Keratinocyte (primary cell): ENCODE data around the gene BARX2. TPM values are rescaled to one million over a fixed set of nuclear protein-coding genes. Genes with fewer than 3 reads are reported as not detected.

Source experiments
- DNase-seq: peaks from one replicate; pipeline ENCODE4 v3.0.0-alpha.2; 2011; ENCODE audit warnings: low read depth, missing footprints, low spot score
- FAIRE-seq: peaks from 2 replicates; lab custom pipeline; 2011; peaks lifted over from hg19 to GRCh38; lab: Jason Lieb, UNC
- H2AFZ ChIP-seq: 2 replicates; pipeline ENCODE4 v1.6.0; 2012; ENCODE audit warnings: low read length, control low read depth, inconsistent platforms; ENCODE audit not compliant: control insufficient read depth
- H3K27ac ChIP-seq: 2 replicates; pipeline ENCODE4 v1.5.1; 2011; ENCODE audit warnings: low read length; ENCODE audit not compliant: control insufficient read depth, insufficient read depth
- H3K27me3 ChIP-seq: 3 replicates; pipeline ENCODE4 v1.6.0; 2011; ENCODE audit warnings: low read length; ENCODE audit not compliant: control insufficient read depth, insufficient read depth; ENCODE audit errors: extremely low read depth
- H3K36me3 ChIP-seq, 2 experiments: 2 replicates in 1 of 2; 3 replicates in 1 of 2; pipeline ENCODE4 v1.5.1; 2011; ENCODE audit warnings: low read length in 2 of 2, mild to moderate bottlenecking in 1 of 2; ENCODE audit not compliant: control insufficient read depth in 2 of 2, insufficient read depth in 2 of 2; ENCODE audit errors: extremely low read depth in 1 of 2
- H3K4me1 ChIP-seq: 3 replicates; pipeline ENCODE4 v1.5.1; 2011; ENCODE audit warnings: low read length; ENCODE audit not compliant: control insufficient read depth, insufficient read depth; ENCODE audit errors: extremely low read depth
- H3K4me2 ChIP-seq: 3 replicates; pipeline ENCODE4 v1.6.0; 2011; ENCODE audit warnings: low read depth, low read length; ENCODE audit not compliant: control insufficient read depth, insufficient read depth; ENCODE audit errors: extremely low read depth
- H3K4me3 ChIP-seq, 3 experiments: fragments of 200-600 bp in 1 of 3; sonication (generic) in 1 of 3; 2 replicates in 2 of 3; 3 replicates in 1 of 3; pipeline ENCODE4 v1.5.1; 2011 to 2016; ENCODE audit warnings: low read length in 3 of 3, mild to moderate bottlenecking in 3 of 3, control low read depth in 2 of 3, inconsistent platforms in 1 of 3, low read depth in 1 of 3, mixed read lengths in 1 of 3, mixed run types in 1 of 3, moderate library complexity in 1 of 3; ENCODE audit not compliant: control insufficient read depth in 2 of 3, insufficient read depth in 2 of 3; ENCODE audit errors: extremely low read depth in 1 of 3
- H3K79me2 ChIP-seq: 2 replicates; pipeline ENCODE4 v1.6.0; 2012; ENCODE audit warnings: low read length; ENCODE audit not compliant: control insufficient read depth, insufficient read depth
- H3K9ac ChIP-seq: 3 replicates; pipeline ENCODE4 v1.6.0; 2011; ENCODE audit warnings: low read length; ENCODE audit not compliant: control insufficient read depth, insufficient read depth; ENCODE audit errors: extremely low read depth
- H3K9me1 ChIP-seq: 3 replicates; pipeline ENCODE4 v1.6.0; 2011; ENCODE audit warnings: low read length; ENCODE audit not compliant: control insufficient read depth, insufficient read depth; ENCODE audit errors: extremely low read depth
- H3K9me3 ChIP-seq: 2 replicates; pipeline ENCODE4 v1.5.1; 2012; ENCODE audit warnings: low read depth, low read length; ENCODE audit not compliant: control insufficient read depth
- H4K20me1 ChIP-seq: 3 replicates; pipeline ENCODE4 v1.6.0; 2011; ENCODE audit warnings: low read length; ENCODE audit not compliant: control insufficient read depth, insufficient read depth; ENCODE audit errors: extremely low read depth
- EZH2 ChIP-seq: IDR thresholded peaks from one replicate; pipeline ENCODE4 v1.6.1; 2012; ENCODE audit warnings: inconsistent platforms, mild to moderate bottlenecking, low read length, moderate library complexity
- dilution Hi-C: fragments of 300-500 bp; cut with MboI; formaldehyde crosslinking; loops from one replicate; pipeline ENCODE4 v1.7.0; 2020; ENCODE audit warnings: low sequenced_read_pairs; ENCODE audit not compliant: extremely low pct_ligation_motif_present
- polyA plus RNA-seq, 5 experiments: library from polyadenylated mRNA; depleted of rRNA in 3 of 5; stranded (reverse) in 3 of 5; stranded (forward) in 1 of 5; unstranded in 1 of 5; fragments of >200 nt; gene quantifications; 1 replicate in 1 of 5; 2 replicates in 3 of 5; 3 replicates in 1 of 5; pipeline versions ENCODE4 v1.2.1 to v1.2.3, GENCODE V29; 2011 to 2012; ENCODE audit warnings: missing spikeins in 2 of 5, low read depth in 1 of 5, low replicate concordance in 1 of 5
- TF ChIP-seq, protein P1 (sequence below), 3 experiments: IDR thresholded peaks in 1 of 3; conservative IDR thresholded peaks in 1 of 3; optimal IDR thresholded peaks in 1 of 3; 2 replicates in 2 of 3; 3 replicates in 1 of 3; pipeline versions ENCODE3 to v1.5.1; 2011; ENCODE audit warnings: low read length in 3 of 3, mild to moderate bottlenecking in 3 of 3, moderate library complexity in 2 of 3, control low read depth in 1 of 3, inconsistent platforms in 1 of 3; ENCODE audit not compliant: insufficient read depth in 2 of 3; ENCODE audit errors: extremely low read depth in 1 of 3

The BARX2 gene
- polyA plus RNA-seq, 1 donor (not counting 4 experiments of a cell fraction or from before 2014, with no cell fraction given) = 0.87 TPM

DNA sequence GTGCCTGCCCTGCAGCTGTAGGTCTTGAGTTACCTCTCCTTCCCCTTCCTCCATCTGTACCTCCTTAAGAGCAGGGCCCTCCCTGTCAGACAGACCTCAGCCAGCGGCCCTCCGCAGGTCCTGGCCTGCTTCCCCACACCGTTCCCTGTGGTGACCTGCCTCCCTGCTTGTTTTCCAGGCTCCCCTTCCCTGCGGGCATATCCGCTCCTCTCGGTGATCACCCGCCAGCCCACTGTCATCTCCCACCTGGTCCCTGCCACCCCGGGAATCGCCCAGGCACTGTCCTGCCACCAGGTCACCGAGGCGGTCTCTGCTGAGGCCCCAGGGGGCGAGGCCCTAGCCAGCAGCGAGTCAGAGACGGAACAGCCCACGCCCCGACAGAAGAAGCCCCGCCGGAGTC is 60.9 kb downstream of the BARX2 start:
- Histone ChIP-seq H3K79me2 (no peaks in the 10 kb centered on the region), H4K20me1 (no peaks in the 10 kb centered on the region), H3K4me3 (no peak overlapping the region), H3K27ac (no peak overlapping the region), H2AFZ (no peak overlapping the region), H3K27me3 (no peaks in the 10 kb centered on the region), H3K4me2 (no peak overlapping the region), H3K9me3 (no peaks in the 10 kb centered on the region), H3K4me1 (peaks cover 24% of the 10 kb centered on the region), H3K9me1 (no peaks in the 10 kb centered on the region), H3K9ac (no peak overlapping the region), H3K36me3 (no peaks in the 10 kb centered on the region)
- FAIRE-seq = no peak
- TF ChIP-seq, protein P1, sequence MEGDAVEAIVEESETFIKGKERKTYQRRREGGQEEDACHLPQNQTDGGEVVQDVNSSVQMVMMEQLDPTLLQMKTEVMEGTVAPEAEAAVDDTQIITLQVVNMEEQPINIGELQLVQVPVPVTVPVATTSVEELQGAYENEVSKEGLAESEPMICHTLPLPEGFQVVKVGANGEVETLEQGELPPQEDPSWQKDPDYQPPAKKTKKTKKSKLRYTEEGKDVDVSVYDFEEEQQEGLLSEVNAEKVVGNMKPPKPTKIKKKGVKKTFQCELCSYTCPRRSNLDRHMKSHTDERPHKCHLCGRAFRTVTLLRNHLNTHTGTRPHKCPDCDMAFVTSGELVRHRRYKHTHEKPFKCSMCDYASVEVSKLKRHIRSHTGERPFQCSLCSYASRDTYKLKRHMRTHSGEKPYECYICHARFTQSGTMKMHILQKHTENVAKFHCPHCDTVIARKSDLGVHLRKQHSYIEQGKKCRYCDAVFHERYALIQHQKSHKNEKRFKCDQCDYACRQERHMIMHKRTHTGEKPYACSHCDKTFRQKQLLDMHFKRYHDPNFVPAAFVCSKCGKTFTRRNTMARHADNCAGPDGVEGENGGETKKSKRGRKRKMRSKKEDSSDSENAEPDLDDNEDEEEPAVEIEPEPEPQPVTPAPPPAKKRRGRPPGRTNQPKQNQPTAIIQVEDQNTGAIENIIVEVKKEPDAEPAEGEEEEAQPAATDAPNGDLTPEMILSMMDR (optimal IDR thresholded peaks at IDR 0.05 in 1 of 3, IDR thresholded peaks at IDR 0.05 in 1 of 3, conservative IDR thresholded peaks at IDR 0.05 in 1 of 3; ENCODE audit: extremely low read depth in 1 of 3, insufficient read depth in 2 of 3, low read length in 3 of 3) = no peak
- no peak for TF ChIP-seq EZH2
- dilution Hi-C loops = no loop called here
- no peak for DNase-seq

DNA sequence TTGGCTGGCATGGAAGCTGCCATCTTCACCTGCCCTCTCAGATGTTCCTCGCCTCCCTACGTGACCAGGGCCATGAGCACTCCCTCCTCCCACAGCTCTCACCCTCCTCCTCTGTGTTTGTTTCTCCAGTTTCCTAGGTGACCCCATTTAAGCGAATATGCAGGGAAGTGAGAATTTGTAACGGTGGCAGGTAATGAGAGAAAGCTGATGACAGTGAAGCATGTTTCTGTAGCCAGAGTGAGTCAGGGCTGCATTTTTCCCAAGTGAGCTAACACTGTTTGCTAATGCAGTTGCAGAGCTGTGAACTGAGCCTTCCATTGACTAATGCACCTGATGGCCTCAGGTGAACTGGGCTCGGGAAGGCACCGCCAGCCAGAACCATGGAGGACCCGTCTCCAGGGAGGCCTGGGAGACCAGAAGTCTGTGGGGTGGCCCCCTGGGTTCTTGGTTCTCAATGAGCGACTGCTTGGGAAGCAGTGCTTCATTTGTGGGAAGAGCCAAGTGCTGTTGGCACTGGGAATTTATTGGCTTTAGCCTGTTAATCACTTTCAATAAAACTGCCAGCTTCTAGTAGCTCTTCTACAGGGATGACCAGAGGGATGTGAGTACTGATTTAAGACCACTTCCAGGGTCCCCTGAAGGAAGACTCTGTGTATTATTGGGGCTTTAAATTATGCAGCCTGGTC is 64.5 kb downstream of the BARX2 start:
- Histone ChIP-seq H3K27me3 (no peaks in the 10 kb centered on the region), H3K9me3 (no peaks in the 10 kb centered on the region), H3K4me3 (peak overlapping the region in 1 of 3 experiments; percentile 4), H4K20me1 (no peaks in the 10 kb centered on the region), H3K36me3 (no peaks in the 10 kb centered on the region), H2AFZ (no peak overlapping the region), H3K4me1 (peaks cover 23% of the 10 kb centered on the region), H3K9me1 (no peaks in the 10 kb centered on the region), H3K4me2 (peak overlapping the region; percentile 54), H3K27ac (peak overlapping the region; percentile 62), H3K9ac (peak overlapping the region; percentile 48), H3K79me2 (no peaks in the 10 kb centered on the region)
- FAIRE-seq (peak; percentile 99), DNase-seq (peak; percentile 65)
- dilution Hi-C loops = no loop called here
- TF ChIP-seq, protein P1 (optimal IDR thresholded peaks at IDR 0.05 in 1 of 3, IDR thresholded peaks at IDR 0.05 in 1 of 3, conservative IDR thresholded peaks at IDR 0.05 in 1 of 3; ENCODE audit: extremely low read depth in 1 of 3, insufficient read depth in 2 of 3, low read length in 3 of 3) = no peak
- no peak for TF ChIP-seq EZH2
